ENCODE data around the gene CLTC.

DNA sequence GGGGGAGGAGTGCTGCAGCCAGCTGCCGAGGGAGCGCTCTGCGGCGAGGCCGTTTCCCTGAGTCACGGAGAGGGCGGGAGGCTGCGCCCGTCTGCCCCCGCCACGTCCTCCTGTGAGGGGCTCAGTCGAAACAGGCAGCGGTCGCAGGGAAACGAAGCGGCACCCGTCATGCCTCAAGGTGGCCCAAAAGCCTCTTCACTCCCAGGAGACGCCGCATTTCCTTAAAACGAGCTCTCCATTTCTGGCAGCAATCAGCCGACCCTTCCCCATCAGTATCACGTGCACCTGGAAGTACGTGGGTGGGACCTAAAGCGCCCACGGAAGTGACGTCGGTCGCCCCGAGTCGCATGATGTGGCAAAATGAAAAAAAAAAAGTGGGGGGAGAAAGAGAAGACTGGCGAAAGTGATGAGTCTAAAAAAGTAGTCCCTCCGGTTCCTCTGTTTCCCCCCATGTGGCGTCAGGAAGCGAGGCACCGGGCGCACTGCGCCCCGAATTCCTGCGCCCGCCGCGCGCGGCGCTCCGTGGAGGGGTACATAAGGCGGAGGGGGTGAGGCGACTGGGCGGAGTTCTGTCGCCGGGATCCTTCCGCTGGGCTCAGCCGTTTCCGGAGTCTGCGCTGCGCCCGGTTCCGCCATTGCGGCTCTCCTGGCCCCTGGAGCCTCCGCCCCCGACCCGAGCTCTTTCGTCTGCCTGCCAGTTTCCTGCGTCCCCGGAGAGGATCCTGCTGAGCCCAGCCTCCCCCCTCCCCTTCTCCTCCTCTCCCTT lies at the start of gene CLTC:
- TF ChIP-seq, protein P1, sequence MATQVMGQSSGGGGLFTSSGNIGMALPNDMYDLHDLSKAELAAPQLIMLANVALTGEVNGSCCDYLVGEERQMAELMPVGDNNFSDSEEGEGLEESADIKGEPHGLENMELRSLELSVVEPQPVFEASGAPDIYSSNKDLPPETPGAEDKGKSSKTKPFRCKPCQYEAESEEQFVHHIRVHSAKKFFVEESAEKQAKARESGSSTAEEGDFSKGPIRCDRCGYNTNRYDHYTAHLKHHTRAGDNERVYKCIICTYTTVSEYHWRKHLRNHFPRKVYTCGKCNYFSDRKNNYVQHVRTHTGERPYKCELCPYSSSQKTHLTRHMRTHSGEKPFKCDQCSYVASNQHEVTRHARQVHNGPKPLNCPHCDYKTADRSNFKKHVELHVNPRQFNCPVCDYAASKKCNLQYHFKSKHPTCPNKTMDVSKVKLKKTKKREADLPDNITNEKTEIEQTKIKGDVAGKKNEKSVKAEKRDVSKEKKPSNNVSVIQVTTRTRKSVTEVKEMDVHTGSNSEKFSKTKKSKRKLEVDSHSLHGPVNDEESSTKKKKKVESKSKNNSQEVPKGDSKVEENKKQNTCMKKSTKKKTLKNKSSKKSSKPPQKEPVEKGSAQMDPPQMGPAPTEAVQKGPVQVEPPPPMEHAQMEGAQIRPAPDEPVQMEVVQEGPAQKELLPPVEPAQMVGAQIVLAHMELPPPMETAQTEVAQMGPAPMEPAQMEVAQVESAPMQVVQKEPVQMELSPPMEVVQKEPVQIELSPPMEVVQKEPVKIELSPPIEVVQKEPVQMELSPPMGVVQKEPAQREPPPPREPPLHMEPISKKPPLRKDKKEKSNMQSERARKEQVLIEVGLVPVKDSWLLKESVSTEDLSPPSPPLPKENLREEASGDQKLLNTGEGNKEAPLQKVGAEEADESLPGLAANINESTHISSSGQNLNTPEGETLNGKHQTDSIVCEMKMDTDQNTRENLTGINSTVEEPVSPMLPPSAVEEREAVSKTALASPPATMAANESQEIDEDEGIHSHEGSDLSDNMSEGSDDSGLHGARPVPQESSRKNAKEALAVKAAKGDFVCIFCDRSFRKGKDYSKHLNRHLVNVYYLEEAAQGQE (IDR thresholded peaks at IDR 0.05; ENCODE audit: unreplicated experiment): no peak
- TF ChIP-seq POLR2AphosphoS5 (IDR thresholded peaks at IDR 0.05; ENCODE audit: low read depth): peak; percentile 95
- TF ChIP-seq, protein P2, sequence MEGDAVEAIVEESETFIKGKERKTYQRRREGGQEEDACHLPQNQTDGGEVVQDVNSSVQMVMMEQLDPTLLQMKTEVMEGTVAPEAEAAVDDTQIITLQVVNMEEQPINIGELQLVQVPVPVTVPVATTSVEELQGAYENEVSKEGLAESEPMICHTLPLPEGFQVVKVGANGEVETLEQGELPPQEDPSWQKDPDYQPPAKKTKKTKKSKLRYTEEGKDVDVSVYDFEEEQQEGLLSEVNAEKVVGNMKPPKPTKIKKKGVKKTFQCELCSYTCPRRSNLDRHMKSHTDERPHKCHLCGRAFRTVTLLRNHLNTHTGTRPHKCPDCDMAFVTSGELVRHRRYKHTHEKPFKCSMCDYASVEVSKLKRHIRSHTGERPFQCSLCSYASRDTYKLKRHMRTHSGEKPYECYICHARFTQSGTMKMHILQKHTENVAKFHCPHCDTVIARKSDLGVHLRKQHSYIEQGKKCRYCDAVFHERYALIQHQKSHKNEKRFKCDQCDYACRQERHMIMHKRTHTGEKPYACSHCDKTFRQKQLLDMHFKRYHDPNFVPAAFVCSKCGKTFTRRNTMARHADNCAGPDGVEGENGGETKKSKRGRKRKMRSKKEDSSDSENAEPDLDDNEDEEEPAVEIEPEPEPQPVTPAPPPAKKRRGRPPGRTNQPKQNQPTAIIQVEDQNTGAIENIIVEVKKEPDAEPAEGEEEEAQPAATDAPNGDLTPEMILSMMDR (conservative IDR thresholded peaks at IDR 0.05; ENCODE audit: low read depth in 2 of 2): no peak
- TF ChIP-seq, protein P3, sequence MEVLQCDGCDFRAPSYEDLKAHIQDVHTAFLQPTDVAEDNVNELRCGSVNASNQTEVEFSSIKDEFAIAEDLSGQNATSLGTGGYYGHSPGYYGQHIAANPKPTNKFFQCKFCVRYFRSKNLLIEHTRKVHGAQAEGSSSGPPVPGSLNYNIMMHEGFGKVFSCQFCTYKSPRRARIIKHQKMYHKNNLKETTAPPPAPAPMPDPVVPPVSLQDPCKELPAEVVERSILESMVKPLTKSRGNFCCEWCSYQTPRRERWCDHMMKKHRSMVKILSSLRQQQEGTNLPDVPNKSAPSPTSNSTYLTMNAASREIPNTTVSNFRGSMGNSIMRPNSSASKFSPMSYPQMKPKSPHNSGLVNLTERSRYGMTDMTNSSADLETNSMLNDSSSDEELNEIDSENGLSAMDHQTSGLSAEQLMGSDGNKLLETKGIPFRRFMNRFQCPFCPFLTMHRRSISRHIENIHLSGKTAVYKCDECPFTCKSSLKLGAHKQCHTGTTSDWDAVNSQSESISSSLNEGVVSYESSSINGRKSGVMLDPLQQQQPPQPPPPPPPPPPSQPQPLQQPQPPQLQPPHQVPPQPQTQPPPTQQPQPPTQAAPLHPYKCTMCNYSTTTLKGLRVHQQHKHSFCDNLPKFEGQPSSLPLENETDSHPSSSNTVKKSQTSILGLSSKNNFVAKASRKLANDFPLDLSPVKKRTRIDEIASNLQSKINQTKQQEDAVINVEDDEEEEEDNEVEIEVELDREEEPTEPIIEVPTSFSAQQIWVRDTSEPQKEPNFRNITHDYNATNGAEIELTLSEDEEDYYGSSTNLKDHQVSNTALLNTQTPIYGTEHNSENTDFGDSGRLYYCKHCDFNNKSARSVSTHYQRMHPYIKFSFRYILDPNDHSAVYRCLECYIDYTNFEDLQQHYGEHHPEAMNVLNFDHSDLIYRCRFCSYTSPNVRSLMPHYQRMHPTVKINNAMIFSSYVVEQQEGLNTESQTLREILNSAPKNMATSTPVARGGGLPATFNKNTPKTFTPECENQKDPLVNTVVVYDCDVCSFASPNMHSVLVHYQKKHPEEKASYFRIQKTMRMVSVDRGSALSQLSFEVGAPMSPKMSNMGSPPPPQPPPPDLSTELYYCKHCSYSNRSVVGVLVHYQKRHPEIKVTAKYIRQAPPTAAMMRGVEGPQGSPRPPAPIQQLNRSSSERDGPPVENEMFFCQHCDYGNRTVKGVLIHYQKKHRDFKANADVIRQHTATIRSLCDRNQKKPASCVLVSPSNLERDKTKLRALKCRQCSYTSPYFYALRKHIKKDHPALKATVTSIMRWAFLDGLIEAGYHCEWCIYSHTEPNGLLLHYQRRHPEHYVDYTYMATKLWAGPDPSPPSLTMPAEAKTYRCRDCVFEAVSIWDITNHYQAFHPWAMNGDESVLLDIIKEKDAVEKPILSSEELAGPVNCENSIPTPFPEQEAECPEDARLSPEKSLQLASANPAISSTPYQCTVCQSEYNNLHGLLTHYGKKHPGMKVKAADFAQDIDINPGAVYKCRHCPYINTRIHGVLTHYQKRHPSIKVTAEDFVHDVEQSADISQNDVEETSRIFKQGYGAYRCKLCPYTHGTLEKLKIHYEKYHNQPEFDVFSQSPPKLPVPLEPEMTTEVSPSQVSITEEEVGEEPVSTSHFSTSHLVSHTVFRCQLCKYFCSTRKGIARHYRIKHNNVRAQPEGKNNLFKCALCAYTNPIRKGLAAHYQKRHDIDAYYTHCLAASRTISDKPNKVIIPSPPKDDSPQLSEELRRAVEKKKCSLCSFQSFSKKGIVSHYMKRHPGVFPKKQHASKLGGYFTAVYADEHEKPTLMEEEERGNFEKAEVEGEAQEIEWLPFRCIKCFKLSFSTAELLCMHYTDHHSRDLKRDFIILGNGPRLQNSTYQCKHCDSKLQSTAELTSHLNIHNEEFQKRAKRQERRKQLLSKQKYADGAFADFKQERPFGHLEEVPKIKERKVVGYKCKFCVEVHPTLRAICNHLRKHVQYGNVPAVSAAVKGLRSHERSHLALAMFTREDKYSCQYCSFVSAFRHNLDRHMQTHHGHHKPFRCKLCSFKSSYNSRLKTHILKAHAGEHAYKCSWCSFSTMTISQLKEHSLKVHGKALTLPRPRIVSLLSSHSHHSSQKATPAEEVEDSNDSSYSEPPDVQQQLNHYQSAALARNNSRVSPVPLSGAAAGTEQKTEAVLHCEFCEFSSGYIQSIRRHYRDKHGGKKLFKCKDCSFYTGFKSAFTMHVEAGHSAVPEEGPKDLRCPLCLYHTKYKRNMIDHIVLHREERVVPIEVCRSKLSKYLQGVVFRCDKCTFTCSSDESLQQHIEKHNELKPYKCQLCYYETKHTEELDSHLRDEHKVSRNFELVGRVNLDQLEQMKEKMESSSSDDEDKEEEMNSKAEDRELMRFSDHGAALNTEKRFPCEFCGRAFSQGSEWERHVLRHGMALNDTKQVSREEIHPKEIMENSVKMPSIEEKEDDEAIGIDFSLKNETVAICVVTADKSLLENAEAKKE (CRISPR knock-in tag; IDR thresholded peaks at IDR 0.05): no peak
